NCI-H2227 (cell line): ENCODE data around the gene FERMT1.

ENCODE experiments used
- DNase-seq: peaks from one replicate; lab custom pipeline; 2025; ENCODE audit not compliant: unreplicated experiment; lab: John Stamatoyannopoulos, UW

Gene FERMT1, protein sequence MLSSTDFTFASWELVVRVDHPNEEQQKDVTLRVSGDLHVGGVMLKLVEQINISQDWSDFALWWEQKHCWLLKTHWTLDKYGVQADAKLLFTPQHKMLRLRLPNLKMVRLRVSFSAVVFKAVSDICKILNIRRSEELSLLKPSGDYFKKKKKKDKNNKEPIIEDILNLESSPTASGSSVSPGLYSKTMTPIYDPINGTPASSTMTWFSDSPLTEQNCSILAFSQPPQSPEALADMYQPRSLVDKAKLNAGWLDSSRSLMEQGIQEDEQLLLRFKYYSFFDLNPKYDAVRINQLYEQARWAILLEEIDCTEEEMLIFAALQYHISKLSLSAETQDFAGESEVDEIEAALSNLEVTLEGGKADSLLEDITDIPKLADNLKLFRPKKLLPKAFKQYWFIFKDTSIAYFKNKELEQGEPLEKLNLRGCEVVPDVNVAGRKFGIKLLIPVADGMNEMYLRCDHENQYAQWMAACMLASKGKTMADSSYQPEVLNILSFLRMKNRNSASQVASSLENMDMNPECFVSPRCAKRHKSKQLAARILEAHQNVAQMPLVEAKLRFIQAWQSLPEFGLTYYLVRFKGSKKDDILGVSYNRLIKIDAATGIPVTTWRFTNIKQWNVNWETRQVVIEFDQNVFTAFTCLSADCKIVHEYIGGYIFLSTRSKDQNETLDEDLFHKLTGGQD

GRCh38 chr20:6122873-6123648 is at the start of gene FERMT1:
Gene FERMT1 (minus strand): TSS chr20:6123030. CDS start chr20:6119554, 3,476 bp downstream.
- DNase-seq, result peak; percentile 34

GRCh38 chr20:6169251-6169650 is 46.4 kb upstream of the FERMT1 start:
- no peak for DNase-seq

DNA sequence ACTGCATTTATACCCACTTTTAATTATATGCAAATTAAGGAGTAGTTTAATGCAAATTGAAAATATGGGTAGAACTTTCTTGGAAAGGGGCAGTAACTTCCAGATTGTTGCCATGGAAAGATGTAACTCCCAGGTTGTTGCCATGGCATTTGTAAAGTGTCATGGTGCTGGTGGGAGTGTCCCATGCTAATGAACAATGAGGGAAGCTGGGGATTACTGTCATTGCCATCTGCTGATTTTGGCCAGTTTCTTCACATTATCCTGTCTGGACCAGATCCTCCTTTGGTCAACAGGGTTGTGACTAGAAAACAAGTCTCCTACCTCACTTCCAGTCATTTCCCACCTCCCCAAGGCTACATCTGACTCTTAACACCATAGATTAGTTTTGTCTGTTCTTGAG is 45.4 kb upstream of the FERMT1 start:
- DNase-seq, result no peak

- DNase-seq, result no peak
These were observed 42.5 kb upstream of the FERMT1 start for GRCh38 chr20:6165346-6165745.

GRCh38 chr20:6164421-6165341 is 41.9 kb upstream of the FERMT1 start:
- DNase-seq, result no peak

GRCh38 chr20:6160736-6161135 is 37.9 kb upstream of the FERMT1 start:
- DNase-seq, result no peak

GRCh38 chr20:6157345-6157744 is 34.5 kb upstream of the FERMT1 start:
- DNase-seq, result no peak

GRCh38 chr20:6152777-6153176 is 29.9 kb upstream of the FERMT1 start:
- no peak for DNase-seq

GRCh38 chr20:6148073-6148472 is 25.2 kb upstream of the FERMT1 start:
- no peak for DNase-seq

DNA sequence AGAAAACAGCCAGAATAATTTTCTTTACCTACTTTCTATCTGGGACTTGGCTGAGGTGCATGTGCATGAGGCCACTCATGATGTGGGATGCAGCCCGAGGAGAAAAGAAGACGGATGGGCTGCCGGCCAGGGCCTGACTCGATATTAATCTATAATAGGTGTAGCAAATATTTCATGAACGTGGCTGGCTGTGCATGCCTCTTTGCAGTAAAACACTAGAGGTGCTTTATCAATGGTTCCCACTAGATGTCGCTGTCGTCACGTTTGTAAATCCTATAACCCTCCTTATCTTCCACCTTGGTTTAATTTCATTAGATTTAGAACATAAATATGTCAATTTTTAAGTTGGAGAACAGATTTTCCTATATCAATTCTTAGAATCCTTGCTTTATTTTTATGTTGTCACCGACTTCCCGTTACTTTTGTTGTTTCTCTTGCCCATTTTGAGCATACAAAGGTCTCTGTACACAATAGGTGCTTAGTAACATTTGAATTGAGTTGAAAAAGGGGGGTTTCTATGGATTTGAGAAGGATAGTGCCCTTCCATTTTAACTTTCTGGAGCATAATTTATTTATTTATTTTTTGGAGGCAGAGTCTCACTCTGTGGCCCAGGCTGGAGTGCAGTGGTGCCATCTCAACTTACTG is 19.6 kb upstream of the FERMT1 start:
- DNase-seq, result peak; percentile 68

DNA sequence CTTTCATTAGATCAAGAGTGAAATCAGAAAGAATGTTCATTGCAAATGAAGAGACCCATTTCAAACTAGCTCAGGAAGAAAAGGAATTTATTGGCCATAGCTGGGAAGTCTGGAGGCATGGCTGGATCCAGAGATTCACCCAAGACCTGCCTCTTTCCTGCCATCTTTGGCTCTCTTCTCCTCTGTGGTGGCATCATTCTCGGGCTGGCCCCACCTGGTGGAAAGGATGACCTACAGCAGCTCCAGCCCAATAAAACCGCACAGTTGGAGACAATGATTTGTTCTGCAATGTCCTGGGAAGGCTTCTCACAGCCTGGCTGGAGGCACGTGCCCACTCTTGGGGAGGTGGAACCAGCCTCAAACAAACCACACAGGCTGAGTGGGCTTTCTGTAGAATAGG is 18.1 kb upstream of the FERMT1 start:
- peak; percentile 21 for DNase-seq

- DNase-seq, result no peak
These were observed 12.5 kb upstream of the FERMT1 start for GRCh38 chr20:6135347-6135746.

DNA sequence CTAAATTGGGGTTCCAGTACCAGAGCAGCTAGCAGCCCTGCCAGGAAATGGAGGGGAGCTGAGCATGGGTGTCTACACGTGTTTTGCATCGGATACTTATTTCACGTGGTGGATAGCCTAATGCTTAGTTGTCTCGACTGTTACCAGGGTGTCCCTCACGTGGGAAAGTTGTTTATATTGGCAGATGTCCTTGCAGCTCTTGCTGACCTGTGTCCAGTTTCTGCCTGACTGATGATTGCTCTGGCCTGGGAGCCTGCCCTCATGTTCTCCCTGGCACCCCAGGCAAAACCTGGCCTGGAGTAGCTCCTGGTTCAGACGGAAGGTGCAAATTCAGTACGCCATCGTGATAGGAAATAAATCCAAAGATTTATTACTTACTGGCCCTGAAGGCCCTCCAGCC is 11.8 kb upstream of the FERMT1 start:
- DNase-seq, result no peak

GRCh38 chr20:6130045-6130444 is 7.2 kb upstream of the FERMT1 start:
- no peak for DNase-seq

GRCh38 chr20:6127825-6128224 is 5.0 kb upstream of the FERMT1 start:
- DNase-seq, result no peak

DNA sequence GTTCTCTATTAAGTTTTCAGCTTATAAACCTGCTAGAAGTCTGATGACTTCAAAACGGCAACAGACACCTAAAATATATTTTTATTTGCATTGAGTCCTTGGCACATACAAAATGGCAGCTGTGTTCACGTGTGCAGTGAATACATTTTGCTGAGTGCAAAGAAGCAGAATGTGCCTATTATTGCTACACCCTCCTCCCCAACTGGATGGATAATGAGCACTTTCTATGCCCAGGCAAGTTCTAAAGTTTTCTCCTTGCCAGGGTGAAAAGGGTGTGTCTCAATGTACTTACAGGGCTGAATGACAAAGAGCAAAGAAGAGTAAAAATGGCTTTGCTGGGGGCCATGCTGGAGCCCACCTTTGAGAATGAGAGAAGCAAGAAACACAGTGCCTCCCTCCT is 4.0 kb upstream of the FERMT1 start:
- DNase-seq, result no peak

- no peak for DNase-seq
These were observed 802 bp upstream of the FERMT1 start for GRCh38 chr20:6123649-6124014.

- DNase-seq, result no peak
These were observed 538 bp downstream of the FERMT1 start for GRCh38 chr20:6122111-6122872.

GRCh38 chr20:6121504-6121903 is 1.3 kb downstream of the FERMT1 start:
- DNase-seq, result no peak
